HepG2 (cell line): ENCODE data around the gene POMT1. TPM values are rescaled to one million over a fixed set of nuclear protein-coding genes. Genes with fewer than 3 reads are reported as not detected.

Experiments used
- ATAC-seq: fragments of 200-7000 bp; cut with Tn5 transposase; 3 replicates; pipeline ENCODE4 v1.9.1; 2020; ENCODE audit warnings: mild to moderate bottlenecking, moderate library complexity
- BruUV-seq: library from RNA; stranded (reverse); fragments of 400-500 nt; replicated peaks from 2 replicates; lab custom pipeline; 2021; lab: Mats Ljungman, UMichigan
- CTCF ChIA-PET: fragments of 300-600 bp; formaldehyde crosslinking; extraction: SDS; loops from one replicate; lab custom pipeline; 2021; ENCODE audit warnings: low total read pairs, inconsistent platforms, low intra/inter-chr PET ratio; lab: Yijun Ruan, JAX
- POLR2A ChIA-PET: fragments of 350-600 bp; sonication (Branson Sonifier 250); formaldehyde crosslinking; loops from one replicate; lab custom pipeline; 2020; ENCODE audit warnings: antibody characterized with exemption, inconsistent platforms; lab: Yijun Ruan, JAX
- DNase-seq: peaks from one replicate; pipeline ENCODE4 v3.0.0-alpha.2; 2015; ENCODE audit warnings: low spot score
- FAIRE-seq: peaks from 3 replicates; lab custom pipeline; 2011; peaks lifted over from hg19 to GRCh38; lab: Jason Lieb, UNC
- H2AFZ ChIP-seq: one replicate; pipeline ENCODE4 v1.6.1; 2011; ENCODE audit warnings: low read length, inconsistent platforms
- H3K27ac ChIP-seq: fragments of 300-600 bp; 3 replicates; pipeline ENCODE4 v1.8.0; 2011; ENCODE audit warnings: mixed run types, mild to moderate bottlenecking, mixed read lengths, low read length, inconsistent platforms; ENCODE audit not compliant: insufficient read depth; ENCODE audit errors: extremely low read length
- H3K27me3 ChIP-seq, 2 experiments: fragments of 200-600 bp in 1 of 2; 2 replicates in 1 of 2; 3 replicates in 1 of 2; pipeline versions ENCODE4 v1.6.0 to v1.8.0; 2011; ENCODE audit warnings: low read length in 2 of 2, mild to moderate bottlenecking in 2 of 2, moderate library complexity in 2 of 2, inconsistent platforms in 1 of 2; ENCODE audit not compliant: insufficient read depth in 2 of 2, control insufficient read depth in 1 of 2
- H3K36me3 ChIP-seq, 2 experiments: fragments of 200-600 bp in 1 of 2; replicated peaks in 1 of 2; 2 replicates in 1 of 2; 3 replicates in 1 of 2; pipeline versions ENCODE4 v1.5.1 to v1.8.0; 2011; ENCODE audit warnings: low read length in 2 of 2, inconsistent platforms in 1 of 2; ENCODE audit not compliant: insufficient read depth in 2 of 2, control insufficient read depth in 1 of 2
- H3K4me1 ChIP-seq: 2 replicates; pipeline ENCODE4 v1.5.1; 2012; ENCODE audit warnings: low read length, inconsistent platforms; ENCODE audit not compliant: insufficient read depth
- H3K4me2 ChIP-seq: 2 replicates; pipeline ENCODE4 v1.6.0; 2011; ENCODE audit warnings: low read depth, low read length, inconsistent platforms
- H3K4me3 ChIP-seq, 3 experiments: fragments of 200-600 bp in 1 of 3; sonication (generic), shearing (Covaris generic) in 1 of 3; replicated peaks in 1 of 3; 2 replicates each; pipeline ENCODE4 v1.5.1; 2011 to 2016; ENCODE audit warnings: low read length in 3 of 3, inconsistent platforms in 2 of 3, low read depth in 2 of 3, mild to moderate bottlenecking in 2 of 3, control low read depth in 1 of 3, mixed read lengths in 1 of 3; ENCODE audit not compliant: insufficient read depth in 1 of 3
- H3K79me2 ChIP-seq: one replicate; pipeline ENCODE4 v1.6.1; 2011; ENCODE audit warnings: low read length, inconsistent platforms; ENCODE audit not compliant: insufficient read depth
- H3K9ac ChIP-seq: 2 replicates; pipeline ENCODE4 v1.6.0; 2011; ENCODE audit warnings: mild to moderate bottlenecking, low read depth, low read length, inconsistent platforms; ENCODE audit not compliant: insufficient read depth
- H3K9me3 ChIP-seq: 2 replicates; pipeline ENCODE4 v1.5.1; 2012; ENCODE audit warnings: mild to moderate bottlenecking, low read length
- H4K20me1 ChIP-seq: 2 replicates; pipeline ENCODE4 v1.6.0; 2011; ENCODE audit warnings: inconsistent platforms, mild to moderate bottlenecking, low read length, moderate library complexity; ENCODE audit not compliant: insufficient read depth
- FOXP4 ChIP-seq: sonication (generic); formaldehyde crosslinking; IDR thresholded peaks from 2 replicates; pipeline ENCODE4 v1.4.0; 2020; ENCODE audit warnings: missing genetic modification reagents
- HNF4G ChIP-seq, 2 experiments: sonication (generic) in 1 of 2; formaldehyde crosslinking in 1 of 2; IDR thresholded peaks; 2 replicates each; pipeline versions ENCODE4 v1.4.0 to v1.6.1; 2011 to 2020; ENCODE audit warnings: borderline replicate concordance in 2 of 2, low read depth in 2 of 2, mild to moderate bottlenecking in 2 of 2, low read length in 1 of 2, missing genetic modification reagents in 1 of 2, moderate library complexity in 1 of 2
- MNT ChIP-seq: fragments of 450-650 bp; IDR thresholded peaks from 2 replicates; pipeline ENCODE4 v1.6.1; 2016
- NCOA5 ChIP-seq: sonication (generic); formaldehyde crosslinking; IDR thresholded peaks from 2 replicates; pipeline ENCODE4 v1.4.0; 2020; ENCODE audit warnings: missing genetic modification reagents
- NCOR1 ChIP-seq: fragments of 200-600 bp; sonication (generic); IDR thresholded peaks from 2 replicates; pipeline ENCODE4 v1.7.0; 2017; ENCODE audit warnings: antibody characterized with exemption, low read length, borderline replicate concordance
- NFYB ChIP-seq: sonication (generic); formaldehyde crosslinking; IDR thresholded peaks from 2 replicates; pipeline ENCODE4 v1.4.0; 2020; ENCODE audit warnings: missing genetic modification reagents
- NR2F2 ChIP-seq: IDR thresholded peaks from 2 replicates; pipeline ENCODE4 v1.6.1; 2012; ENCODE audit warnings: low read depth, inconsistent platforms, borderline replicate concordance
- RAD21 ChIP-seq: fragments of 450-650 bp; formaldehyde crosslinking; IDR thresholded peaks from 2 replicates; pipeline ENCODE4 v1.5.0; 2020; ENCODE audit warnings: mild to moderate bottlenecking
- TOE1 ChIP-seq: sonication (generic); formaldehyde crosslinking; IDR thresholded peaks from 2 replicates; pipeline ENCODE4 v1.4.0; 2020; ENCODE audit warnings: mild to moderate bottlenecking, missing genetic modification reagents
- ZFP36 ChIP-seq: fragments of 150-350 bp; IDR thresholded peaks from 2 replicates; pipeline ENCODE4 v1.6.1; 2018; ENCODE audit warnings: borderline replicate concordance, low read length, low read depth; ENCODE audit not compliant: partially characterized antibody
- ZNF282 ChIP-seq: fragments of 450-650 bp; IDR thresholded peaks from 2 replicates; pipeline ENCODE4 v1.6.1; 2018; ENCODE audit not compliant: partially characterized antibody
- ZNF512 ChIP-seq: sonication (generic); formaldehyde crosslinking; IDR thresholded peaks from 2 replicates; pipeline ENCODE4 v1.4.0; 2020; ENCODE audit warnings: mild to moderate bottlenecking, missing genetic modification reagents
- ZNF670 ChIP-seq: sonication (generic); formaldehyde crosslinking; IDR thresholded peaks from 2 replicates; pipeline ENCODE4 v1.8.0; 2022; ENCODE audit warnings: mild to moderate bottlenecking, missing genetic modification reagents, borderline replicate concordance
- ZNF749 ChIP-seq: sonication (generic); formaldehyde crosslinking; IDR thresholded peaks from 2 replicates; pipeline ENCODE4 v1.8.0; 2022; ENCODE audit warnings: mild to moderate bottlenecking, missing genetic modification reagents, moderate library complexity, borderline replicate concordance
- ZNF782 ChIP-seq: sonication (generic); formaldehyde crosslinking; IDR thresholded peaks from 2 replicates; pipeline ENCODE4 v1.4.0; 2020; ENCODE audit warnings: missing genetic modification reagents, mild to moderate bottlenecking, borderline replicate concordance
- WGBS: methylation state at CpG from one replicate; pipeline ENCODE4 v1.1.6; 2017; ENCODE audit warnings: low lambda C conversion rate; 5-methylcytosine and 5-hydroxymethylcytosine counted together
- in situ Hi-C: cut with HindIII; loops from 2 replicates; pipeline ENCODE4 v1.10.0; 2017; ENCODE audit warnings: low pct_unique_long_range_greater_than_20kb; ENCODE audit not compliant: extremely low pct_ligation_motif_present
- intact Hi-C: fragments of 100-400 bp; cut with micrococcal nuclease; formaldehyde crosslinking; loops from one replicate; pipeline ENCODE4 v1.10.0; 2022; ENCODE audit not compliant: unreplicated experiment
- polyA plus RNA-seq, 8 experiments: library from polyadenylated mRNA; depleted of rRNA in 3 of 8; stranded (reverse) in 7 of 8; unstranded in 1 of 8; fragments of >200 nt; fragmentation: Illumina TruSeq in 4 of 8; extraction: Trizol in 4 of 8; gene quantifications; 2 replicates each; pipeline versions ENCODE4 v1.2.1 to v1.2.3, GENCODE V29; 2011 to 2016; ENCODE audit warnings: low read depth in 4 of 8, missing spikeins in 1 of 8, mixed read lengths in 1 of 8; ENCODE audit not compliant: insufficient read depth in 1 of 8
- total RNA-seq, 5 experiments: library from RNA; depleted of rRNA; stranded (reverse); fragments of >200 nt; fragmentation: Illumina TruSeq; extraction: Trizol; gene quantifications; 2 replicates each; pipeline ENCODE4 v1.2.3, GENCODE V29; 2016; ENCODE audit warnings: low read depth in 1 of 5

Gene POMT1
- total and polyA plus RNA-seq, 2 of the 13 experiments (the other 11 are each of a cell fraction or from before 2014, with no cell fraction given) = 21.6 to 22.7 TPM

GRCh38 chr9:131528186-131528585, 25.5 kb downstream of the POMT1 start:
- no peaks in the 10 kb centered on the region for H3K9me3 ChIP-seq
- BruUV-seq = no TSS peak

More at GRCh38 chr9:131528186-131528585, 25.5 kb downstream of the POMT1 start:
- in situ Hi-C loops = no loop called here
- WGBS = 92% methylated on average over 7 of the region's 7 CpGs
- intact Hi-C loops = no loop called here
- Histone ChIP-seq H3K4me1 (peaks cover 11% of the 10 kb centered on the region), H4K20me1 (no peaks in the 10 kb centered on the region), H2AFZ (no peak overlapping the region)
- CTCF ChIA-PET = no interaction called here
- TF ChIP-seq ZNF749 (no peak), FOXP4 (CRISPR knock-in tag) (no peak), MNT (no peak), NR2F2 (no peak), NFYB (CRISPR knock-in tag) (no peak), NCOA5 (no peak), ZNF282 (no peak), ZFP36 (no peak), NCOR1 (no peak), ZNF512 (CRISPR knock-in tag) (no peak), ZNF782 (CRISPR knock-in tag) (no peak), TOE1 (no peak), RAD21 (CRISPR knock-in tag) (no peak), HNF4G (IDR thresholded peaks at IDR 0.05; ENCODE audit: borderline replicate concordance, low read depth, low read length) (no peak), HNF4G (CRISPR knock-in tag; IDR thresholded peaks at IDR 0.05; ENCODE audit: borderline replicate concordance, low read depth) (no peak), ZNF670 (CRISPR knock-in tag) (no peak)
- TF ChIP-seq, all 625 proteins: peak for 0
- Histone ChIP-seq H3K79me2 (peaks cover 6% of the 10 kb centered on the region), H3K4me2 (no peak overlapping the region), H3K4me3 (no peak overlapping the region), H3K27me3 (peaks cover 0 to 4% of the 10 kb centered on the region in 2 experiments; a peak in 1 of 5 replicates), H3K9ac (no peak overlapping the region), H3K27ac (no peak overlapping the region), H3K36me3 (peaks cover 9 to 30% of the 10 kb centered on the region in 2 experiments; a peak in 4 of 5 replicates)
- POLR2A ChIA-PET = no interaction called here
- ATAC-seq (no peak), FAIRE-seq (no peak), DNase-seq (no peak)
